Measurements from ENCODE around the gene RNF14. TPM values are rescaled to one million over a fixed set of nuclear protein-coding genes. Genes with fewer than 3 reads are reported as not detected.

Gene RNF14
- total and polyA plus RNA-seq, 2 of the 8 experiments (the other 6 are each of a cell fraction or from before 2014, with no cell fraction given): 4.7 to 20.2 TPM

DNA sequence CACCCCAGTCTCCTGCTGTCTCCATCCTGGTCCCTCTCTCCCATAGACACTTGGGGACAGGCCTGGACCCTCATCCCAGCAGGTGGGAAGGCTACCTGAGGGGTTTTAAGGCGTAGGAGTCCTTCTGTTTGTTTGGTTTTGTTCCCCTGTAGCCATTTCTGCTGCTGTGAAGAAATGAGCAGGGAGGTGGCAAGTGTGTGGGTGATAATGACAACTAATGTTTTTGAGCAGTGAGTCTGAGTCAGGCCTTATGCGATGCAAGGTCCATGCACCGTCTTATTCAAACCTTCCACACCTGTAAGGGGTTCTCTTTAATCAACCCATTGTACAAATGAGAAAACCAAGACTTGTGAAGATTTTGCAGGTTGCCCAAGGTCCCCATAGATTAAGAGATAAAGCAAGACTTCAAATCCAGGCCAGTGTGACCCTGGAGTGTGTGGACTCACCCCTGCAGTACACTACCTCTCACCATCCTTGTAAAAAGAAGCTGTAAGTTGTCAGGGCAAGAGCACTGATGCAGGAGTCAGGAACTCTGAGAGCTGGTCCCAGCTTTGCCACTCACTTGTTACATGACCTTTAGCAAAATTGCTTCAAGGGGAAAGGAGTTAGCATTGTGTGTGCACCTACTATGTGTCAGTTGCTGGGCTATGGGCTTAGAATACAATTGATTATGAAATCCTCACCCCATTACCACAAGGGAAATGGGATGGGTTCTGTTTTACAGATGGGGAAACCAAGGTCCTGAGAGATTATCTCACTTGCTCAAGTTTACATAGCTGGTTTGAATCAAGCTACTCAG lies 18.5 kb upstream of the RNF14 start (continued):
- TF ChIP-seq ZNF274 (IDR thresholded peaks at IDR 0.05; ENCODE audit: borderline replicate concordance, extremely low read depth, low read length) (no peak), PHF8 (conservative IDR thresholded peaks at IDR 0.05; ENCODE audit: low read depth, low read length) (no peak)

Data from H1 (cell line).